HEK293 (cell line): ENCODE data around the gene KCNMA1.

Source experiments
- CTCF ChIA-PET: fragments of 350-600 bp; formaldehyde crosslinking; extraction: SDS; loops from one replicate; lab custom pipeline; 2021; ENCODE audit warnings: antibody characterized with exemption; lab: Yijun Ruan, JAX
- POLR2A ChIA-PET: fragments of 300-600 bp; formaldehyde crosslinking; extraction: SDS; loops from one replicate; lab custom pipeline; 2020; ENCODE audit warnings: antibody characterized with exemption, inconsistent platforms; lab: Yijun Ruan, JAX
- H3K27ac ChIP-seq: fragments of 200-500 bp; sonication (Bioruptor generic); 2 replicates; pipeline ENCODE4 v1.5.1; 2014; ENCODE audit warnings: low read depth, low read length, control low read depth, inconsistent platforms; ENCODE audit errors: extremely low read depth
- H3K36me3 ChIP-seq, 2 experiments: fragments of 200-500 bp in 1 of 2; sonication (Bioruptor generic) in 1 of 2; 1 replicate in 1 of 2; 2 replicates in 1 of 2; pipeline ENCODE4 v1.5.1; 2014 to 2017; ENCODE audit warnings: inconsistent platforms in 2 of 2, low read length in 2 of 2; ENCODE audit not compliant: control insufficient read depth in 2 of 2, insufficient read depth in 1 of 2
- H3K4me1 ChIP-seq: fragments of 200-500 bp; sonication (Bioruptor generic); 2 replicates; pipeline ENCODE4 v1.5.1; 2014; ENCODE audit warnings: mild to moderate bottlenecking, low read length, inconsistent platforms; ENCODE audit not compliant: control insufficient read depth, insufficient read depth
- H3K4me3 ChIP-seq: 2 replicates; pipeline ENCODE4 v1.5.1; 2011; ENCODE audit warnings: low read depth, mild to moderate bottlenecking, control low read depth, low read length, moderate library complexity
- H3K9me3 ChIP-seq: fragments of 200-500 bp; sonication (Bioruptor generic); 2 replicates; pipeline ENCODE4 v1.5.1; 2014; ENCODE audit warnings: low read depth, low read length, inconsistent platforms; ENCODE audit not compliant: control insufficient read depth, insufficient read depth
- BCL11A ChIP-seq: fragments of 450-650 bp; formaldehyde crosslinking; IDR thresholded peaks from 2 replicates; pipeline ENCODE4 v1.5.1; 2016; ENCODE audit warnings: low read depth, missing biosample characterization, missing genetic modification characterization
- GLI4 ChIP-seq: fragments of 450-650 bp; formaldehyde crosslinking; IDR thresholded peaks from 2 replicates; pipeline ENCODE4 v1.5.1; 2016; ENCODE audit warnings: missing biosample characterization, missing genetic modification characterization
- KLF16 ChIP-seq: fragments of 450-650 bp; formaldehyde crosslinking; IDR thresholded peaks from 2 replicates; pipeline ENCODE4 v1.5.1; 2017; ENCODE audit warnings: missing biosample characterization, missing genetic modification characterization
- KLF7 ChIP-seq: fragments of 450-650 bp; formaldehyde crosslinking; IDR thresholded peaks from 2 replicates; pipeline ENCODE4 v1.5.1; 2016; ENCODE audit warnings: missing biosample characterization, missing genetic modification characterization, borderline replicate concordance
- PRDM4 ChIP-seq: fragments of 450-650 bp; formaldehyde crosslinking; IDR thresholded peaks from 2 replicates; pipeline ENCODE4 v1.5.1; 2017; ENCODE audit warnings: missing biosample characterization, missing genetic modification characterization
- RBAK ChIP-seq: fragments of 450-650 bp; formaldehyde crosslinking; IDR thresholded peaks from 2 replicates; pipeline ENCODE4 v1.5.1; 2016; ENCODE audit warnings: missing biosample characterization, missing genetic modification characterization
- SALL2 ChIP-seq: fragments of 450-650 bp; formaldehyde crosslinking; IDR thresholded peaks from 2 replicates; pipeline ENCODE4 v1.5.0; 2017; ENCODE audit warnings: missing biosample characterization, mild to moderate bottlenecking, missing genetic modification characterization, borderline replicate concordance
- ZBTB17 ChIP-seq: fragments of 450-650 bp; formaldehyde crosslinking; IDR thresholded peaks from 2 replicates; pipeline ENCODE4 v1.5.1; 2016; ENCODE audit warnings: missing biosample characterization, missing genetic modification characterization
- ZBTB49 ChIP-seq: fragments of 450-650 bp; formaldehyde crosslinking; IDR thresholded peaks from 2 replicates; pipeline ENCODE4 v1.5.1; 2016; ENCODE audit warnings: missing biosample characterization, missing genetic modification characterization, low read depth
- ZFP3 ChIP-seq: fragments of 450-650 bp; formaldehyde crosslinking; IDR thresholded peaks from 2 replicates; pipeline ENCODE4 v1.5.1; 2016; ENCODE audit warnings: low read depth, missing biosample characterization, missing genetic modification characterization
- ZNF10 ChIP-seq: fragments of 450-650 bp; formaldehyde crosslinking; IDR thresholded peaks from 2 replicates; pipeline ENCODE4 v1.5.1; 2017; ENCODE audit warnings: missing biosample characterization, missing genetic modification characterization
- ZNF114 ChIP-seq: fragments of 450-650 bp; formaldehyde crosslinking; IDR thresholded peaks from 2 replicates; pipeline ENCODE4 v1.5.0; 2017; ENCODE audit warnings: missing biosample characterization, missing genetic modification characterization
- ZNF175 ChIP-seq: fragments of 450-650 bp; formaldehyde crosslinking; IDR thresholded peaks from 2 replicates; pipeline ENCODE4 v1.5.1; 2016; ENCODE audit warnings: missing biosample characterization, missing genetic modification characterization
- ZNF211 ChIP-seq: fragments of 450-650 bp; formaldehyde crosslinking; IDR thresholded peaks from 2 replicates; pipeline ENCODE4 v1.5.1; 2016; ENCODE audit warnings: low read depth, missing biosample characterization, missing genetic modification characterization
- ZNF221 ChIP-seq: fragments of 450-650 bp; formaldehyde crosslinking; IDR thresholded peaks from 2 replicates; pipeline ENCODE4 v1.5.1; 2017; ENCODE audit warnings: missing biosample characterization, missing genetic modification characterization, borderline replicate concordance
- ZNF239 ChIP-seq: fragments of 450-650 bp; formaldehyde crosslinking; IDR thresholded peaks from 2 replicates; pipeline ENCODE4 v1.5.1; 2016; ENCODE audit warnings: missing biosample characterization, missing genetic modification characterization
- ZNF24 ChIP-seq: fragments of 450-650 bp; formaldehyde crosslinking; IDR thresholded peaks from 2 replicates; pipeline ENCODE4 v1.5.1; 2016; ENCODE audit warnings: missing biosample characterization, missing genetic modification characterization
- ZNF280C ChIP-seq: fragments of 450-650 bp; formaldehyde crosslinking; IDR thresholded peaks from 2 replicates; pipeline ENCODE4 v1.5.1; 2016; ENCODE audit warnings: missing biosample characterization, missing genetic modification characterization
- ZNF341 ChIP-seq: fragments of 450-650 bp; formaldehyde crosslinking; IDR thresholded peaks from 2 replicates; pipeline ENCODE4; 2016; ENCODE audit warnings: low read depth, missing biosample characterization, missing genetic modification characterization
- ZNF433 ChIP-seq: fragments of 450-650 bp; formaldehyde crosslinking; IDR thresholded peaks from 2 replicates; pipeline ENCODE4 v1.5.1; 2016; ENCODE audit warnings: missing biosample characterization, missing genetic modification characterization, low read depth
- ZNF510 ChIP-seq: fragments of 450-650 bp; formaldehyde crosslinking; IDR thresholded peaks from 2 replicates; pipeline ENCODE4 v1.5.1; 2018; ENCODE audit warnings: mild to moderate bottlenecking, missing genetic modification characterization, missing biosample characterization; ENCODE audit not compliant: insufficient replicate concordance
- ZNF521 ChIP-seq: fragments of 450-650 bp; formaldehyde crosslinking; IDR thresholded peaks from 2 replicates; pipeline ENCODE4 v1.5.1; 2017; ENCODE audit warnings: missing biosample characterization, mild to moderate bottlenecking, missing genetic modification characterization
- ZNF600 ChIP-seq: fragments of 450-650 bp; formaldehyde crosslinking; IDR thresholded peaks from 2 replicates; pipeline ENCODE4 v1.5.1; 2016; ENCODE audit warnings: missing biosample characterization, missing genetic modification characterization
- ZNF621 ChIP-seq: fragments of 450-650 bp; formaldehyde crosslinking; IDR thresholded peaks from 2 replicates; pipeline ENCODE4 v1.5.1; 2017; ENCODE audit warnings: missing biosample characterization, missing genetic modification characterization
- ZNF624 ChIP-seq: fragments of 450-650 bp; formaldehyde crosslinking; IDR thresholded peaks from 2 replicates; pipeline ENCODE4 v1.5.1; 2017; ENCODE audit warnings: missing biosample characterization, missing genetic modification characterization
- ZNF629 ChIP-seq: fragments of 450-650 bp; formaldehyde crosslinking; IDR thresholded peaks from 2 replicates; pipeline ENCODE4 v1.5.1; 2017; ENCODE audit warnings: missing biosample characterization, missing genetic modification characterization
- ZNF658 ChIP-seq: fragments of 450-650 bp; formaldehyde crosslinking; IDR thresholded peaks from 2 replicates; pipeline ENCODE4; 2016; ENCODE audit warnings: missing biosample characterization, missing genetic modification characterization
- ZNF791 ChIP-seq: fragments of 450-650 bp; formaldehyde crosslinking; IDR thresholded peaks from 2 replicates; pipeline ENCODE4 v1.5.1; 2016; ENCODE audit warnings: missing biosample characterization, missing genetic modification characterization
- ZNF843 ChIP-seq: fragments of 450-650 bp; formaldehyde crosslinking; IDR thresholded peaks from 2 replicates; pipeline ENCODE4 v1.5.1; 2016; ENCODE audit warnings: missing biosample characterization, missing genetic modification characterization

The KCNMA1 gene

GRCh38 chr10:77034795-77035194 lies 602.8 kb downstream of the KCNMA1 start:
- no peak for TF ChIP-seq RBAK (tag by site-specific recombination)
- no peak for TF ChIP-seq ZNF510 (tag by site-specific recombination)
- no peak for TF ChIP-seq ZNF658
- no peak for TF ChIP-seq PRDM4 (tag by site-specific recombination)
- TF ChIP-seq ZBTB17 (tag by site-specific recombination), result no peak
- no peak for TF ChIP-seq ZNF341 (tag by site-specific recombination)
- no peak for TF ChIP-seq ZNF175
- no peak for TF ChIP-seq ZNF24
- TF ChIP-seq KLF7, result no peak
- no peak for TF ChIP-seq ZNF521 (tag by site-specific recombination)
- TF ChIP-seq ZNF621, result no peak
- ChIA-PET POLR2A (no interaction called here), CTCF (interaction anchor here (0.6 to 0.7 kb wide), 2 partner anchors 51 to 78 kb away, joined by 3 to 8 read pairs; no protein-coding TSS in a partner anchor)
- no peaks in the 10 kb centered on the region for H3K4me1 ChIP-seq
- no peak overlapping the region for H3K27ac ChIP-seq
- no peaks in the 10 kb centered on the region for H3K36me3 ChIP-seq
- no peak overlapping the region for H3K4me3 ChIP-seq
- no peaks in the 10 kb centered on the region for H3K9me3 ChIP-seq

- ChIA-PET POLR2A (no interaction called here), CTCF (interaction anchor here (0.7 kb wide), 1 partner anchor 78 kb away, joined by 3 read pairs; no protein-coding TSS in a partner anchor)
- no peaks in the 10 kb centered on the region for H3K9me3 ChIP-seq
- no peak overlapping the region for H3K27ac ChIP-seq
- TF ChIP-seq ZNF10 (tag by site-specific recombination) (no peak), ZNF629 (tag by site-specific recombination) (no peak), KLF16 (no peak)
- no peaks in the 10 kb centered on the region for H3K36me3 ChIP-seq
- H3K4me3 ChIP-seq, result no peak overlapping the region
- no peaks in the 10 kb centered on the region for H3K4me1 ChIP-seq
Observed at GRCh38 chr10:77034240-77034639, 603.4 kb downstream of the KCNMA1 start.

GRCh38 chr10:77032188-77032570 lies 605.4 kb downstream of the KCNMA1 start:
- H3K27ac ChIP-seq, result no peak overlapping the region
- no peaks in the 10 kb centered on the region for H3K36me3 ChIP-seq
- ChIA-PET CTCF (interaction anchor here (0.7 kb wide), 1 partner anchor 454 kb away, joined by 3 read pairs; no protein-coding TSS in a partner anchor), POLR2A (no interaction called here)
- H3K9me3 ChIP-seq, result no peaks in the 10 kb centered on the region
- H3K4me1 ChIP-seq, result no peaks in the 10 kb centered on the region
- no peak overlapping the region for H3K4me3 ChIP-seq
- TF ChIP-seq ZNF843 (tag by site-specific recombination) (no peak), ZNF221 (tag by site-specific recombination) (no peak), ZNF433 (no peak), SALL2 (no peak), ZNF624 (tag by site-specific recombination) (no peak), ZNF280C (no peak), ZNF211 (tag by site-specific recombination) (no peak), ZBTB49 (tag by site-specific recombination) (no peak), ZNF600 (tag by site-specific recombination) (no peak), GLI4 (tag by site-specific recombination) (no peak), ZNF114 (no peak), ZNF791 (tag by site-specific recombination) (no peak), ZNF239 (tag by site-specific recombination) (no peak), ZFP3 (tag by site-specific recombination) (no peak), BCL11A (tag by site-specific recombination) (no peak)
